Colonic mucosa (tissue), 4 donors: ENCODE data around the gene FERMT3. TPM values are rescaled to one million over a fixed set of nuclear protein-coding genes. Genes with fewer than 3 reads are reported as not detected.
A peak's percentile ranks its signal among the peaks of the same experiment; 100 is the strongest.

ENCODE experiments used
- DNase-seq: peaks from one replicate; pipeline ENCODE4 v3.0.0-alpha.2; 2020
- H3K27ac ChIP-seq: fragments of 200-600 bp; one replicate; pipeline ENCODE4 v1.8.0; 2021
- H3K27me3 ChIP-seq: fragments of 200-600 bp; one replicate; pipeline ENCODE4 v1.8.0; 2021
- H3K36me3 ChIP-seq: fragments of 200-600 bp; one replicate; pipeline ENCODE4 v1.8.0; 2021
- H3K4me1 ChIP-seq: fragments of 200-600 bp; one replicate; pipeline ENCODE4 v1.8.0; 2021; ENCODE audit warnings: mild to moderate bottlenecking
- H3K4me3 ChIP-seq: fragments of 200-600 bp; one replicate; pipeline ENCODE4 v1.8.0; 2021
- H3K9ac ChIP-seq, 2 donors: one replicate each; pipeline ENCODE4 v1.7.0; 2013; ENCODE audit warnings: control low read depth in 2 of 2, low read depth in 2 of 2, low read length in 2 of 2
- H3K9me3 ChIP-seq: fragments of 200-600 bp; one replicate; pipeline ENCODE4 v1.8.0; 2021
- intact Hi-C: fragments of 100-400 bp; cut with DNase I; formaldehyde crosslinking; loops from one replicate; pipeline ENCODE4 v1.14.1; 2022
- total RNA-seq, 2 donors: library from RNA; stranded (reverse); fragmentation: NEBNext Ultra II Directional in 1 of 2; extraction: Animal tissue kit (Norgen Biotek cat#: 25700) in 1 of 2; gene quantifications; one replicate each; pipeline ENCODE4 v1.2.1, GENCODE V29; 2021
- TF ChIP-seq, protein P1 (sequence below): fragments of 200-600 bp; IDR thresholded peaks from one replicate; pipeline ENCODE4 v1.8.0; 2022; ENCODE audit warnings: antibody characterized with exemption, mild to moderate bottlenecking
- donor health status: healthy.
- donor health status: DM: no; HTN: no; CAD: no.
- donor health status: DM: no; HTN: no; CAD: no.

Gene FERMT3
- total RNA-seq, 2 donors from 2014 or later, result 10.9 to 16.6 TPM

DNA sequence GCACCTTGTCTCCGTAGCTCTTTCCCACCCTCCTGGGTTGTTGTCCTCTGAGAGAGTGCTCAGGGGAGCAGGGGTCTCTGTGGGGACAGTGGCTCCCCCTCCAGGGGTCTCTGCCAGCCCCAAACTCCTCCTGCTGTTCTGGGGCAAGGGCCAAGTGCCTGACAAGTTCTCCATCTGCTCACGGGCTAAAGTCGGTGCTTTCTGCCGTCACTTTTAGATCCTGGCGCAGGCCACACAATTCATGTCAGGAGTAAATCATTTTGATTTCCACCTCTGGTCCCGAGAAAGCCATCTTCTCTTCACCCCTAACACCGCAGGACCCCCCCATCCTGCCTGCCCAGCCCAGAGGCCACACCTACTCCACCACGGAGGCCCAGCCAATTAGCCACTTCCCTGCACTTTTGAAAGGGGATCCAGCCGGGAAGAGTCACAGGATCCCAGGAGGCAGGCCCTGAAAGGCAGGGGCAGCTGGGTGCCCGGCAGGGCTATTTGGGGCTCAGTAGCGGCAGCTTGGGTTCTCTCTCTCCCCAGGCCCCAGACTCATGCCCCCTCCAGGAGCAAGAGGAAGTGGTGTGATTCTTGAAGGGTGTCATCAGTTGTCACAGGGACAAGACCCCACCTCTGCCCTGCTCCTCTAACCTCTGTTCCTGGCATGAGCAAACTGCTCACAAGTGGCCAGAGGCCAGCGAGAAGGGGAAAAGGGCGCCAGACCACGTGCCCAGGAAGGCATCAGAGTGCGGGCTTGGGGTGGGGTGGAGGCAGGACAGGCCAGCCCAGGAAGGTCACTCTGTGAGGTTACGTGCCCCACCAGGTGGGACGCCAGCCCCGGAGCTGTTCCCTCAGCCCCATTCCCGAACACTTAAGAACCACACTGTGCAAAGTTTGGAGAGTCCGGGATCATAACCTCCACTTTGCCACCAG lies 41.9 kb upstream of the FERMT3 start:
- Histone ChIP-seq H3K9ac (peak overlapping the region; percentile 67 to 81), H3K4me3 (peak overlapping the region; percentile 76), H3K4me1 (peaks cover 6% of the 10 kb centered on the region), H3K9me3 (no peaks in the 10 kb centered on the region), H3K27me3 (no peaks in the 10 kb centered on the region), H3K27ac (peak overlapping the region; percentile 86), H3K36me3 (no peaks in the 10 kb centered on the region)
- TF ChIP-seq, protein P1, sequence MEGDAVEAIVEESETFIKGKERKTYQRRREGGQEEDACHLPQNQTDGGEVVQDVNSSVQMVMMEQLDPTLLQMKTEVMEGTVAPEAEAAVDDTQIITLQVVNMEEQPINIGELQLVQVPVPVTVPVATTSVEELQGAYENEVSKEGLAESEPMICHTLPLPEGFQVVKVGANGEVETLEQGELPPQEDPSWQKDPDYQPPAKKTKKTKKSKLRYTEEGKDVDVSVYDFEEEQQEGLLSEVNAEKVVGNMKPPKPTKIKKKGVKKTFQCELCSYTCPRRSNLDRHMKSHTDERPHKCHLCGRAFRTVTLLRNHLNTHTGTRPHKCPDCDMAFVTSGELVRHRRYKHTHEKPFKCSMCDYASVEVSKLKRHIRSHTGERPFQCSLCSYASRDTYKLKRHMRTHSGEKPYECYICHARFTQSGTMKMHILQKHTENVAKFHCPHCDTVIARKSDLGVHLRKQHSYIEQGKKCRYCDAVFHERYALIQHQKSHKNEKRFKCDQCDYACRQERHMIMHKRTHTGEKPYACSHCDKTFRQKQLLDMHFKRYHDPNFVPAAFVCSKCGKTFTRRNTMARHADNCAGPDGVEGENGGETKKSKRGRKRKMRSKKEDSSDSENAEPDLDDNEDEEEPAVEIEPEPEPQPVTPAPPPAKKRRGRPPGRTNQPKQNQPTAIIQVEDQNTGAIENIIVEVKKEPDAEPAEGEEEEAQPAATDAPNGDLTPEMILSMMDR, result no peak
- intact Hi-C loops, result no loop called here
- peak; percentile 67 for DNase-seq

DNA sequence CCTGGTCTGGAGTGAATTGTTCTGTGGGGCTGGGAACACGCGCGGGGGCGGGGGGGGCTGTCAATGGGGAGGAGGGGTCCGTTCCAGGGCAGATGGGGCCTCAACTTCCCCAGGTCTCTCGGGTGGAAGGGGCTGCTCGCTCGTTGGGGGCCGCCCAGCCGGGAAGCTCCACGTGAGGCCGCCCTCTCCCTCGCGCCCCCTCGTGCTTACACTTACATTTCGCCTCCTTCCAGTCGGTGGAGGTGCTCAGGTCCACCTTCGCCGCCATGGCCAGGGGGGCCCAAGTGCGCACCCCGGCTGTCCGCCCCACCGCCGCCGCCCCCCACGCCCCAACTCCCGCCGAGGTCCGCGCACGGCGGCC lies 41.1 kb upstream of the FERMT3 start:
- peak overlapping the region; percentile 76 for H3K4me3 ChIP-seq
- no peaks in the 10 kb centered on the region for H3K9me3 ChIP-seq
- peaks cover 6% of the 10 kb centered on the region for H3K4me1 ChIP-seq
- H3K36me3 ChIP-seq, result no peaks in the 10 kb centered on the region
- intact Hi-C loops, result no loop called here
- peak; percentile 45 for DNase-seq
- no peaks in the 10 kb centered on the region for H3K27me3 ChIP-seq
- H3K27ac ChIP-seq, result peak overlapping the region; percentile 86
- TF ChIP-seq, protein P1, result no peak
- H3K9ac ChIP-seq, result peak overlapping the region; percentile 67 to 81

DNA sequence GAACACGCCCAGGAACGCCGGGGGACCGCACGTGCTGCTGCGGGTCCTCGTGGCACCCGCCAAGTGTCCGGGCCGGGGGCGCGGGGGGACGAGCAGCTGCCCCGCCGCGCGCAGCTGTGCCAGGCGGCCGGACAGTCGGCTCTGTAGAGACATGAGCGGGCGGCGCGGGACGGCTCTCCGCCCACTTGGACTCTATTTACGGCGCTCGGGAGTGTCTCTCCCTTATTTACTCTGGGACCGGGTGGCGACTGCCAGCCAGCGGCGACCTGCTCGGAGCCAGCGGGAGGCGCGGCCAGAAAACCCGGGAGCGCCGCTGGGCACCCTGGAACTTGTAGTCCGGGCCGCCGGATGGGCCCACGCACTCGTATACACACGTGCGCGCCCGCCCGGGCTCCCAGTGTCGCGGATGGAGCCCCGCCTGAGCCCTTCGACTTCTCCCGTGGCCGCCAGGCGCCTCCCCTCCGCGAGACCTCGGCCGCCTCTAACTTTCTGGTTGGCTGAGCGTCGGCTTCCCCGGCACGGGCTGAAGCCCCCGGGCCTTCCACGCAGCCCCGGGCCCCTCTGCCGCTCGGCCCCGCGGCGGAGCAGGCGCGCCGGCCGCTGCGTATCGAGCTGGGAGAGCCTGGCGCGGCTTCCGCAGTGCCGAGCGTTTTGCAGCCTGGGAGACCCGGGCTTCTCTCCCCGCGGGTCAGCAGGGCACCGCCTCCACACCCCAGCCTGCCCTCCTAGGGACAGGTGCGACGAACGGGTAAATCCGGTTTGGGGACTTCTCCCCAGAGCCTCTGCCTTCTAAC lies 40.5 kb upstream of the FERMT3 start, which contains the start of gene MACROD1:
Gene MACROD1, minus strand, starts transcription at position 272 of the 794 bp plus-strand sequence. Its CDS starts 119 bp downstream, at position 153.
- Histone ChIP-seq H3K27ac (peak within 1 kb of the TSS; percentile 86), H3K4me1 (peaks cover 6% of the 10 kb centered on the region), H3K27me3 (no peaks in the 10 kb centered on the region), H3K9me3 (no peaks in the 10 kb centered on the region), H3K36me3 (no peaks in the 10 kb centered on the region), H3K9ac (peak within 1 kb of the TSS; percentile 67 to 81), H3K4me3 (peak within 1 kb of the TSS; percentile 76)
- TF ChIP-seq, protein P1, result no peak
- DNase-seq, result peak; percentile 92
- intact Hi-C loops, result no loop called here

DNA sequence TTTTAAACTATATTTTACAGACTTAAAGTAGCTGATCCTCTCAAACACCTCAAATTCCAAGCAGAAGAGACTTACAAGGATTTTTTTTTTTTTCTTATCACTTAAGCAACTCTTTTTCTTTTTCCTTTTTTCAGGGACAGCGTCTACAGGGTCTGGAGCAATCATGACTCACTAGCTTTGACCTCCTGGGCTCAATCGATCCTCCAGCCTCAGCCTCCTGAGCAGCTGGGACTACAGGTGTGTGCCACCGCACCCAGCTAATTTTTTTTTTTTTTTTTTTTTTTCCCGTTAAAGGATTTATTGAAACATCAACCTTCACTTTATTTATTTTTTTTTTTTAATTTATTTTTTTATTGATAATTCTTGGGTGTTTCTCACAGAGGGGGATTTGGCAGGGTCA lies 36.1 kb upstream of the FERMT3 start:
- Histone ChIP-seq H3K9ac (no peak overlapping the region), H3K27ac (no peak overlapping the region), H3K9me3 (no peaks in the 10 kb centered on the region), H3K36me3 (no peaks in the 10 kb centered on the region), H3K4me1 (no peaks in the 10 kb centered on the region), H3K27me3 (no peaks in the 10 kb centered on the region), H3K4me3 (no peak overlapping the region)
- intact Hi-C loops, result no loop called here
- no peak for DNase-seq
- TF ChIP-seq, protein P1, result no peak

DNA sequence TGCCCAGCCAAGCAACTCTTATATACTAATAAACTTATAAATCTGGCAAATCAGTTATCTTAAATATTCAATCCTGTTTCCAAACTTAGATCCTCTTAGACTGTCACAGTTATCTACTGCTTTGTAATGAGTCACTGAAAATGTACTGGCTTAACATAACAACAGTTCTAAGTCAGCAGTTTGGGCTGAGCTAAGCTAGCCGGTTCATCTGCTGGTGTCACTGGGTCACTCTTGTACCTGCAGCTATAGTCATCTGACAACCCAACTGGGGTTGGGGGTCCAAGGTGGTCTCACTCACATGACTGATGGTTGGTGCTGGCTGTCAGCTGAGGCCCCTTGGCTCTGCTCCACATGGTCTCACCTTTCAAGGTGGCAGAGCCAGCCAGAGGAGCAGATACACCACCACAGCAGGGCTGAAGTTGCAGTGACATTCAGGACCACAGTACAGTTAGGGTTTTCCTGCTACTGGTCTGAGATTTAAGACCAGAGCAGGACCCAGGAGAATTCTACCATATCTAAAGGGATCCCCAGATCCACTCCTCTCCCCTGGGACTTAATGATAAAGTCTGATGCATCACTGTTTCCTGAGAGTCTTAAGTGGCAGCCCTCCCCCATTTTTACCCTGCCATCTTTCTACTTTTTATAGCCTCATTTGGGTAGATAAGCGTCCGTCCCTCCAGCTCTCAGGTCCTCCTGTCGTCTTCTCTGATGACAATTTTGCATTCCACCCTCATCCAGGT lies 32.7 kb upstream of the FERMT3 start:
- intact Hi-C loops, result no loop called here
- H3K27me3 ChIP-seq, result no peaks in the 10 kb centered on the region

More for the DNA sequence above, 32.7 kb upstream of the FERMT3 start:
- no peak overlapping the region for H3K27ac ChIP-seq
- H3K4me1 ChIP-seq, result no peaks in the 10 kb centered on the region
- DNase-seq, result no peak
- TF ChIP-seq, protein P1, result no peak
- H3K36me3 ChIP-seq, result no peaks in the 10 kb centered on the region
- no peaks in the 10 kb centered on the region for H3K9me3 ChIP-seq
- H3K4me3 ChIP-seq, result no peak overlapping the region
- H3K9ac ChIP-seq, result no peak overlapping the region
